Heart left ventricle (tissue), 13 donors: ENCODE data around the gene KCTD7.
"Not testable (repeated sequence)": the region's sequence is repeated elsewhere in the genome, so short reads cannot be mapped to it uniquely, and the experiment has no call there.

ENCODE experiments used
- POLR2A ChIP-seq, 2 donors: fragments of 450-650 bp; IDR thresholded peaks; one replicate each; pipeline ENCODE4 v1.6.1; 2017; ENCODE audit warnings: antibody characterized with exemption in 2 of 2, mild to moderate bottlenecking in 2 of 2, moderate library complexity in 2 of 2
- TF ChIP-seq, protein P1 (sequence below), 12 donors: fragments of 200-600 bp; sonication (generic) in 4 of 12; IDR thresholded peaks; one replicate each; pipeline versions ENCODE4 v1.5.0 to v1.8.0; 2018 to 2022; ENCODE audit warnings: antibody characterized with exemption in 12 of 12, mild to moderate bottlenecking in 5 of 12
- donor health status: ischemic (EF 13 %, LVEDD 7.1; RV severe dilation, severe dysfunction).
- donor health status: DM: no; HTN: yes; CAD: no.
- donor health status: DM: no; HTN: no; CAD: no.
- donor health status: ischemic (EF 25% LVEDD 6.9; RV normal size, moderate dysfunction).
- donor health status: ischemic (EF 25% LVEDD 5.7; RV mildly dilated, moderate dysfunction).
- donor health status: ischemic (EF 35%, LVEDD 5.7; RV mildly dilated, moderate dysfunction).
- donor health status: nonischemic (EF 11% LVEDD 7.7; RV severe dilation, severe dysfunction).
- donor health status: DM: yes; HTN: yes; CAD: no.
- donor health status: PGD.
- donor health status: ischemic (EF 29% LVEDD 5.4; RV normal size, mild dysfunction).
- donor health status: nonischemic (EF 23%, LVEDD 6.1; RV moderate dilation, normal function).

DNA sequence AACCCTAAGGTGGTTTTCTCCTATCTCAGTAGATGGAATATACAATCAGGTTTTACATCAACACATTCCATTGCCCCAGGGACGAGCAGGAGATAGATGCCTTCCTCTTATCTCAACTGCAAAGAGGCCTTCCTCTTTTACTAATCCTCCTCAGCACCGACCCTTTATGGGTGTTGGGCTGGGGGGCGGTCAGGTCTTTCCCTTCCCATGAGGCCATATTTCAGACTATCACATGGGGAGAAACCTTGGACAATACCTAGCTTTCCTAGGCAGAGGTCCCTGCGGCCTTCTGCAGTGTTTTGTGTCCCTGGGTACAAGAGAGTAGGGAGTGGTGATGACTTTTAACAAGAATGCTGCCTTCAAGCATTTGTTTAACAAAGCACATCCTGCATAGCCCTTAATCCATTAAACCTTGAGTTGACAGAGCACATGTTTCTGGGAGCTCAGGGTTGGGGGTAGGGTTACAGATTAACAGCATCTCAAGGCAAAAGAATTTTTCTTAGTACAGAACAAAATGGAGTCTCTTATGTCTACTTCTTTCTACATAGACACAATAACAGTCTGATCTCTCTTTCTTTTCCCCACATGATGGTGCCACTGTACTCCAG, 9.2 kb upstream of the KCTD7 start:
- TF ChIP-seq, protein P1, sequence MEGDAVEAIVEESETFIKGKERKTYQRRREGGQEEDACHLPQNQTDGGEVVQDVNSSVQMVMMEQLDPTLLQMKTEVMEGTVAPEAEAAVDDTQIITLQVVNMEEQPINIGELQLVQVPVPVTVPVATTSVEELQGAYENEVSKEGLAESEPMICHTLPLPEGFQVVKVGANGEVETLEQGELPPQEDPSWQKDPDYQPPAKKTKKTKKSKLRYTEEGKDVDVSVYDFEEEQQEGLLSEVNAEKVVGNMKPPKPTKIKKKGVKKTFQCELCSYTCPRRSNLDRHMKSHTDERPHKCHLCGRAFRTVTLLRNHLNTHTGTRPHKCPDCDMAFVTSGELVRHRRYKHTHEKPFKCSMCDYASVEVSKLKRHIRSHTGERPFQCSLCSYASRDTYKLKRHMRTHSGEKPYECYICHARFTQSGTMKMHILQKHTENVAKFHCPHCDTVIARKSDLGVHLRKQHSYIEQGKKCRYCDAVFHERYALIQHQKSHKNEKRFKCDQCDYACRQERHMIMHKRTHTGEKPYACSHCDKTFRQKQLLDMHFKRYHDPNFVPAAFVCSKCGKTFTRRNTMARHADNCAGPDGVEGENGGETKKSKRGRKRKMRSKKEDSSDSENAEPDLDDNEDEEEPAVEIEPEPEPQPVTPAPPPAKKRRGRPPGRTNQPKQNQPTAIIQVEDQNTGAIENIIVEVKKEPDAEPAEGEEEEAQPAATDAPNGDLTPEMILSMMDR (IDR thresholded peaks at IDR 0.05), result not testable (repeated sequence)
- TF ChIP-seq POLR2A (IDR thresholded peaks at IDR 0.05), result not testable (repeated sequence)
